ENCODE measurements around the gene STK35. TPM values are rescaled to one million over a fixed set of nuclear protein-coding genes. Genes with fewer than 3 reads are reported as not detected.

STK35 gene
- total and polyA plus RNA-seq, 2 experiments from 2014 or later, result 14.2 to 59.7 TPM

DNA sequence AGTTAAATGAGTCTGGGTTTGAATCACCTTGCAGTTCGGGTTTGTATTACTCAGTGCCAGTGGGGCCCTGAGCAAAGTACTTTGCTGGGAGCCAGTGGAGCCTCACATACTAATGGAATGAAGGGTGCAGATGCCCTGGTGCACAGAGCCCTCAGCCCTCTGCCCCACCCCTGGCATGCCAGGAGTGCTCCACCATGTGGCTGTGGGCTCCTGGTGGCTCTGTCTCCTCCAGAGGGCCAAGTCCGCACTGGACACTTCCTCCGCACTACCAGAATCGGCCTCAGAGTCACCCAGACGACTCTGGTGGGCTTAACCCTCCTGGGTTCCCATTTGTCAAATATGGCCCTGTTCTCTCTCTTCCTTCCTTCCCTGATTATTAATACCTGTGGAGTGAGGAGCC, 94.0 kb downstream of the STK35 start (continued):
- TF ChIP-seq, protein P1, sequence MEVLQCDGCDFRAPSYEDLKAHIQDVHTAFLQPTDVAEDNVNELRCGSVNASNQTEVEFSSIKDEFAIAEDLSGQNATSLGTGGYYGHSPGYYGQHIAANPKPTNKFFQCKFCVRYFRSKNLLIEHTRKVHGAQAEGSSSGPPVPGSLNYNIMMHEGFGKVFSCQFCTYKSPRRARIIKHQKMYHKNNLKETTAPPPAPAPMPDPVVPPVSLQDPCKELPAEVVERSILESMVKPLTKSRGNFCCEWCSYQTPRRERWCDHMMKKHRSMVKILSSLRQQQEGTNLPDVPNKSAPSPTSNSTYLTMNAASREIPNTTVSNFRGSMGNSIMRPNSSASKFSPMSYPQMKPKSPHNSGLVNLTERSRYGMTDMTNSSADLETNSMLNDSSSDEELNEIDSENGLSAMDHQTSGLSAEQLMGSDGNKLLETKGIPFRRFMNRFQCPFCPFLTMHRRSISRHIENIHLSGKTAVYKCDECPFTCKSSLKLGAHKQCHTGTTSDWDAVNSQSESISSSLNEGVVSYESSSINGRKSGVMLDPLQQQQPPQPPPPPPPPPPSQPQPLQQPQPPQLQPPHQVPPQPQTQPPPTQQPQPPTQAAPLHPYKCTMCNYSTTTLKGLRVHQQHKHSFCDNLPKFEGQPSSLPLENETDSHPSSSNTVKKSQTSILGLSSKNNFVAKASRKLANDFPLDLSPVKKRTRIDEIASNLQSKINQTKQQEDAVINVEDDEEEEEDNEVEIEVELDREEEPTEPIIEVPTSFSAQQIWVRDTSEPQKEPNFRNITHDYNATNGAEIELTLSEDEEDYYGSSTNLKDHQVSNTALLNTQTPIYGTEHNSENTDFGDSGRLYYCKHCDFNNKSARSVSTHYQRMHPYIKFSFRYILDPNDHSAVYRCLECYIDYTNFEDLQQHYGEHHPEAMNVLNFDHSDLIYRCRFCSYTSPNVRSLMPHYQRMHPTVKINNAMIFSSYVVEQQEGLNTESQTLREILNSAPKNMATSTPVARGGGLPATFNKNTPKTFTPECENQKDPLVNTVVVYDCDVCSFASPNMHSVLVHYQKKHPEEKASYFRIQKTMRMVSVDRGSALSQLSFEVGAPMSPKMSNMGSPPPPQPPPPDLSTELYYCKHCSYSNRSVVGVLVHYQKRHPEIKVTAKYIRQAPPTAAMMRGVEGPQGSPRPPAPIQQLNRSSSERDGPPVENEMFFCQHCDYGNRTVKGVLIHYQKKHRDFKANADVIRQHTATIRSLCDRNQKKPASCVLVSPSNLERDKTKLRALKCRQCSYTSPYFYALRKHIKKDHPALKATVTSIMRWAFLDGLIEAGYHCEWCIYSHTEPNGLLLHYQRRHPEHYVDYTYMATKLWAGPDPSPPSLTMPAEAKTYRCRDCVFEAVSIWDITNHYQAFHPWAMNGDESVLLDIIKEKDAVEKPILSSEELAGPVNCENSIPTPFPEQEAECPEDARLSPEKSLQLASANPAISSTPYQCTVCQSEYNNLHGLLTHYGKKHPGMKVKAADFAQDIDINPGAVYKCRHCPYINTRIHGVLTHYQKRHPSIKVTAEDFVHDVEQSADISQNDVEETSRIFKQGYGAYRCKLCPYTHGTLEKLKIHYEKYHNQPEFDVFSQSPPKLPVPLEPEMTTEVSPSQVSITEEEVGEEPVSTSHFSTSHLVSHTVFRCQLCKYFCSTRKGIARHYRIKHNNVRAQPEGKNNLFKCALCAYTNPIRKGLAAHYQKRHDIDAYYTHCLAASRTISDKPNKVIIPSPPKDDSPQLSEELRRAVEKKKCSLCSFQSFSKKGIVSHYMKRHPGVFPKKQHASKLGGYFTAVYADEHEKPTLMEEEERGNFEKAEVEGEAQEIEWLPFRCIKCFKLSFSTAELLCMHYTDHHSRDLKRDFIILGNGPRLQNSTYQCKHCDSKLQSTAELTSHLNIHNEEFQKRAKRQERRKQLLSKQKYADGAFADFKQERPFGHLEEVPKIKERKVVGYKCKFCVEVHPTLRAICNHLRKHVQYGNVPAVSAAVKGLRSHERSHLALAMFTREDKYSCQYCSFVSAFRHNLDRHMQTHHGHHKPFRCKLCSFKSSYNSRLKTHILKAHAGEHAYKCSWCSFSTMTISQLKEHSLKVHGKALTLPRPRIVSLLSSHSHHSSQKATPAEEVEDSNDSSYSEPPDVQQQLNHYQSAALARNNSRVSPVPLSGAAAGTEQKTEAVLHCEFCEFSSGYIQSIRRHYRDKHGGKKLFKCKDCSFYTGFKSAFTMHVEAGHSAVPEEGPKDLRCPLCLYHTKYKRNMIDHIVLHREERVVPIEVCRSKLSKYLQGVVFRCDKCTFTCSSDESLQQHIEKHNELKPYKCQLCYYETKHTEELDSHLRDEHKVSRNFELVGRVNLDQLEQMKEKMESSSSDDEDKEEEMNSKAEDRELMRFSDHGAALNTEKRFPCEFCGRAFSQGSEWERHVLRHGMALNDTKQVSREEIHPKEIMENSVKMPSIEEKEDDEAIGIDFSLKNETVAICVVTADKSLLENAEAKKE (CRISPR knock-in tag; IDR thresholded peaks at IDR 0.05), result no peak
- TF ChIP-seq NANOG (IDR thresholded peaks at IDR 0.05; ENCODE audit: borderline replicate concordance), result no peak
- TF ChIP-seq, protein P2, sequence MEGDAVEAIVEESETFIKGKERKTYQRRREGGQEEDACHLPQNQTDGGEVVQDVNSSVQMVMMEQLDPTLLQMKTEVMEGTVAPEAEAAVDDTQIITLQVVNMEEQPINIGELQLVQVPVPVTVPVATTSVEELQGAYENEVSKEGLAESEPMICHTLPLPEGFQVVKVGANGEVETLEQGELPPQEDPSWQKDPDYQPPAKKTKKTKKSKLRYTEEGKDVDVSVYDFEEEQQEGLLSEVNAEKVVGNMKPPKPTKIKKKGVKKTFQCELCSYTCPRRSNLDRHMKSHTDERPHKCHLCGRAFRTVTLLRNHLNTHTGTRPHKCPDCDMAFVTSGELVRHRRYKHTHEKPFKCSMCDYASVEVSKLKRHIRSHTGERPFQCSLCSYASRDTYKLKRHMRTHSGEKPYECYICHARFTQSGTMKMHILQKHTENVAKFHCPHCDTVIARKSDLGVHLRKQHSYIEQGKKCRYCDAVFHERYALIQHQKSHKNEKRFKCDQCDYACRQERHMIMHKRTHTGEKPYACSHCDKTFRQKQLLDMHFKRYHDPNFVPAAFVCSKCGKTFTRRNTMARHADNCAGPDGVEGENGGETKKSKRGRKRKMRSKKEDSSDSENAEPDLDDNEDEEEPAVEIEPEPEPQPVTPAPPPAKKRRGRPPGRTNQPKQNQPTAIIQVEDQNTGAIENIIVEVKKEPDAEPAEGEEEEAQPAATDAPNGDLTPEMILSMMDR (conservative IDR thresholded peaks at IDR 0.05; ENCODE audit: low read depth in 2 of 2), result no peak; a peak in 1 of 4 replicates

DNA sequence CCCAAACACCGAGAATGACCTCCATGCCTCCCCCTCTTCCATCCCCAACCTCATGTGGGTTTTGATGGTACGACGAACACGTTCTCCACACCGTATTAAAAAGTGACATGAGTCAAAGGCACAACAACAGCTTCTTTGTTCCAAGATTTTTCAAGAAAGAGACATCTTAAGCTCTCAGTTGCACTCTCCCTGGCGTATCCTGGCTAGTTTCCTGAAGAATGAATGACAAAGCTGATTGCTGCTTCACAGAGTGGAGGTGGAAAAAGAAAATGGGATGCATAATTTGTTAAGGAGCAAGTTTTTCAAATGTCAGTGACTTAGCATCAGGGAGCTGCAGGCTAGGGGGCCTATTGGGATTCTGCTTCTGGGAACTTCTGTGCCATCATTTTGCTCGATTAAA, 95.5 kb downstream of the STK35 start:
- no peak overlapping the region for H3K4me3 ChIP-seq
- H3K27me3 ChIP-seq (ENCODE audit: insufficient read depth), result no peaks in the 10 kb centered on the region
- no peaks in the 10 kb centered on the region for H3F3A ChIP-seq (replicated peaks; ENCODE audit: low read depth)
- Mint-ChIP-seq H3K9me3 (no peaks in the 10 kb centered on the region), H3K27ac (no peak overlapping the region), H3K4me1 (peaks cover 9% of the 10 kb centered on the region), H3K27me3 (ENCODE audit: insufficient read depth, low read depth, poor library complexity) (peaks cover 5% of the 10 kb centered on the region), H3K4me3 (no peak overlapping the region), H3K36me3 (ENCODE audit: low read depth) (no peaks in the 10 kb centered on the region)
- peak overlapping the region; percentile 65 for H2AFZ ChIP-seq
- no peaks in the 10 kb centered on the region for H3K9me2 ChIP-seq (ENCODE audit: insufficient read depth)
- no peaks in the 10 kb centered on the region for H3K79me2 ChIP-seq (replicated peaks; ENCODE audit: insufficient read depth)
- H3K4me1 ChIP-seq (ENCODE audit: insufficient read depth), result peaks cover 6% of the 10 kb centered on the region; the same call in 1 of the 2 replicates
- no peak overlapping the region for H3K27ac ChIP-seq (ENCODE audit: low read depth)
- H4K20me1 ChIP-seq (replicated peaks; ENCODE audit: insufficient read depth), result no peaks in the 10 kb centered on the region
- no peaks in the 10 kb centered on the region for H3K36me3 ChIP-seq (ENCODE audit: insufficient read depth)
- no peak for ATAC-seq
- no peak overlapping the region for H3K4me2 ChIP-seq
- DNase-seq (ENCODE audit: low spot score), result no peak
- TF ChIP-seq EZH2phosphoT487 (IDR thresholded peaks at IDR 0.05; ENCODE audit: unreplicated experiment) (no peak), ZNF114 (CRISPR knock-in tag; IDR thresholded peaks at IDR 0.05) (no peak)

Small RNA genes lying within 50 kb of the gene (small RNA-seq; reads per million reads assigned to genes)
- not detected for gene RPL7P2 (ENCODE audit: low replicate concordance)

Other genes with a start within 250 kb of the STK35 start
- 2.9 and 4.2 TPM in 2 replicates for gene SIRPA, start 206.4 kb upstream of the STK35 start, total RNA-seq (2014; rRNA removed; shearing (Covaris generic))
- 1.2 and 1.5 TPM in 2 replicates for gene SIRPA, start 206.4 kb upstream of the STK35 start, polyA plus RNA-seq (2016; fragmentation: Nextera tagmentation; extraction: Ambion mirVana)
- gene PDYN, start 107.8 kb upstream of the STK35 start, total RNA-seq (2014; rRNA removed; shearing (Covaris generic)), result 0.24 and 0.47 TPM in 2 replicates
- 0.21 and 0.33 TPM in 2 replicates for gene PDYN, start 107.8 kb upstream of the STK35 start, polyA plus RNA-seq (2016; fragmentation: Nextera tagmentation; extraction: Ambion mirVana)
- gene TGM3, start 194.2 kb downstream of the STK35 start, total RNA-seq (2014; rRNA removed; shearing (Covaris generic)), result 0.08 TPM in 1 of 2 replicates, not detected in the other
- 0.08 TPM in 1 of 2 replicates, not detected in the other for gene TGM3, start 194.2 kb downstream of the STK35 start, polyA plus RNA-seq (2016; fragmentation: Nextera tagmentation; extraction: Ambion mirVana)